Forelimb muscle (tissue), 1 donor: ENCODE results near the gene PYDC1. TPM values are rescaled to one million over a fixed set of nuclear protein-coding genes. Genes with fewer than 3 reads are reported as not detected.
"Not testable (repeated sequence)": the region's sequence is repeated elsewhere in the genome, so short reads cannot be mapped to it uniquely, and the experiment has no call there.

Experiments
- DNase-seq: peaks from one replicate; pipeline ENCODE4 v3.0.0-alpha.2; 2013; ENCODE audit warnings: low read depth
- polyA plus RNA-seq: library from polyadenylated mRNA; unstranded; fragments of 120-200 nt; gene quantifications from one replicate; pipeline ENCODE4 v1.2.1, GENCODE V29; 2013; ENCODE audit not compliant: insufficient read length

Gene PYDC1
- polyA plus RNA-seq, 1 donor = 2.1 TPM

GRCh38 chr16:31196324-31197088, 20.4 kb downstream of the PYDC1 start:
- no peak for DNase-seq

GRCh38 chr16:31195861-31196260, 21.1 kb downstream of the PYDC1 start:
- not testable (repeated sequence) for DNase-seq

- no peak for DNase-seq
Measured at GRCh38 chr16:31194898-31195297, 22.0 kb downstream of the PYDC1 start.

- DNase-seq = no peak
Measured at GRCh38 chr16:31193874-31194273, 23.1 kb downstream of the PYDC1 start.

GRCh38 chr16:31192856-31193642, 23.9 kb downstream of the PYDC1 start:
- DNase-seq = no peak

GRCh38 chr16:31191697-31192428, 25.1 kb downstream of the PYDC1 start:
- DNase-seq = no peak

GRCh38 chr16:31190818-31191444, 26.0 kb downstream of the PYDC1 start:
- no peak for DNase-seq

GRCh38 chr16:31190061-31190460, 26.9 kb downstream of the PYDC1 start:
- DNase-seq = no peak

GRCh38 chr16:31189412-31189778, 27.5 kb downstream of the PYDC1 start:
- no peak for DNase-seq

GRCh38 chr16:31188450-31189411, 28.2 kb downstream of the PYDC1 start:
- no peak for DNase-seq

- DNase-seq = no peak
Measured at GRCh38 chr16:31187808-31188189, 29.1 kb downstream of the PYDC1 start.

GRCh38 chr16:31186930-31187807, 29.8 kb downstream of the PYDC1 start:
- no peak for DNase-seq

- no peak for DNase-seq
Measured at GRCh38 chr16:31186176-31186575, 30.8 kb downstream of the PYDC1 start.

- no peak for DNase-seq
Measured at GRCh38 chr16:31185339-31185738, 31.6 kb downstream of the PYDC1 start.

GRCh38 chr16:31184888-31185287, 32.0 kb downstream of the PYDC1 start:
- no peak for DNase-seq

- no peak for DNase-seq
Measured at GRCh38 chr16:31183432-31184428, 33.2 kb downstream of the PYDC1 start.

GRCh38 chr16:31182391-31182790, 34.5 kb downstream of the PYDC1 start:
- DNase-seq = no peak

- DNase-seq = no peak
Measured at GRCh38 chr16:31181102-31181830, 35.7 kb downstream of the PYDC1 start.
